KOPT-K1 (cell line): Measurements from ENCODE around the gene MPL.
A peak's percentile ranks its signal among the peaks of the same experiment; 100 is the strongest.

Source experiments
- H3K27ac ChIP-seq: fragments of 200-600 bp; sonication (generic); 2 replicates; pipeline ENCODE4 v1.5.1; 2016; ENCODE audit warnings: antibody characterized with exemption, mild to moderate bottlenecking, low read depth, low read length; ENCODE audit not compliant: poor library complexity, severe bottlenecking
- H3K36me3 ChIP-seq: fragments of 200-600 bp; sonication (generic); 2 replicates; pipeline ENCODE4 v1.5.1; 2017; ENCODE audit warnings: antibody characterized with exemption, mild to moderate bottlenecking, low read length, moderate library complexity; ENCODE audit not compliant: insufficient read depth
- H3K9me3 ChIP-seq: fragments of 200-600 bp; sonication (generic); 2 replicates; pipeline ENCODE4 v1.5.1; 2017; ENCODE audit warnings: antibody characterized with exemption, low read length, mild to moderate bottlenecking; ENCODE audit not compliant: insufficient read depth, poor library complexity, severe bottlenecking

MPL gene

GRCh38 chr1:43331688-43332087 is 5.9 kb upstream of the MPL start:
- Histone ChIP-seq H3K9me3 (peaks cover 7% of the 10 kb centered on the region), H3K27ac (no peak overlapping the region), H3K36me3 (no peaks in the 10 kb centered on the region)

GRCh38 chr1:43334453-43335205 is 3.0 kb upstream of the MPL start:
- Histone ChIP-seq H3K36me3 (no peaks in the 10 kb centered on the region), H3K27ac (no peak overlapping the region), H3K9me3 (no peaks in the 10 kb centered on the region)

- Histone ChIP-seq H3K9me3 (no peaks in the 10 kb centered on the region), H3K36me3 (no peaks in the 10 kb centered on the region), H3K27ac (no peak overlapping the region)
These were observed 383 bp downstream of the MPL start for GRCh38 chr1:43338001-43338400.

DNA sequence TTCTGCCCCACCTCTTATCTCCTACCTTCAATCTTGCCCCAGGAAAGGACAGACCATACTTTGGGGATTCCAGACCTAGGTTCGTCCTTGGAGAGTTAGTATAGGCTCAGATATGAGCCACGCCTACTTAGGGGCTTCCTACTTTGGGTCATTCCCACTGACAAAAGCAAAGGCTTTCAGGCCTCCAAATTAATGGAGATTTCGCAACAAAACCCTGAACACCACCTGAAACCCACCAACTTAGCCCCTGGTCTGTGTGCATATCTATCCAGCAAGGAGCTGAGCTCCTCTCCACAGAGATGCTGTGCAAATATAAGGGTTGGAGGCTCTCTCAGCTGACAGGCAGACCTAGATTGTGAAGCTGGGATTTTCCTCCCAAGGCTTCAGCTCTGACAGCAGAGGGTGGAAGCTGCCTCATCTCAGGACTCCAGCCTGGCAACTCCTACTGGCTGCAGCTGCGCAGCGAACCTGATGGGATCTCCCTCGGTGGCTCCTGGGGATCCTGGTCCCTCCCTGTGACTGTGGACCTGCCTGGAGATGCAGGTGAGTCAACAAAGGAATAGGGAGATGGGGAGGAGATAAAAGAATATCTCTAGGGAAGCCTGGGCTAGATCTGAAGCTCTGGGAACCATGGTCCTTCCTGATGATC is 2.1 kb downstream of the MPL start:
- H3K36me3 ChIP-seq = no peaks in the 10 kb centered on the region
- no peaks in the 10 kb centered on the region for H3K9me3 ChIP-seq
- no peak overlapping the region for H3K27ac ChIP-seq

DNA sequence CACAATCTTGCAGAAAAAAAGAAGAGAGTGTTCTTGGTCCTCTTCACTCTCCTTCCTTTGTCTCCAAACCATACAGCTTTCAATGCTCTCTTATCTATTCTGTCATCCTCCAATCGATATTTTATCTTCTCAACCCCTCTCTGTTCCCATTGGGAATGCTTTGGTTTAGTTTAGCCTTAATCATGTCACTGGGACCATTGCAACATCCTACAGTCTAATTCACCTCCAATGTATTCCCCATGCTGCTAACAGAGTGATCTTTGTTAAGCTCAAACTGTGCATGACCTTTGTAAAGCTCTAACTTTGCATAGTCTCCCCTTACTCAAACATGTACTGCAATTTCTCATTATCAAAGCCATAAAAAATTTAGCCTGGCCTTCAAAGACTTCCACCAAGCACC is 2.9 kb downstream of the MPL start:
- Histone ChIP-seq H3K27ac (no peak overlapping the region), H3K36me3 (no peaks in the 10 kb centered on the region)

GRCh38 chr1:43344267-43344850 is 6.7 kb downstream of the MPL start:
- Histone ChIP-seq H3K27ac (no peak overlapping the region), H3K9me3 (no peaks in the 10 kb centered on the region), H3K36me3 (no peaks in the 10 kb centered on the region)

More for the DNA sequence above, 2.9 kb downstream of the MPL start:
- H3K9me3 ChIP-seq = no peaks in the 10 kb centered on the region

- Histone ChIP-seq H3K27ac (no peak overlapping the region), H3K36me3 (no peaks in the 10 kb centered on the region), H3K9me3 (no peaks in the 10 kb centered on the region)
These were observed 7.5 kb downstream of the MPL start for GRCh38 chr1:43345120-43345519.

DNA sequence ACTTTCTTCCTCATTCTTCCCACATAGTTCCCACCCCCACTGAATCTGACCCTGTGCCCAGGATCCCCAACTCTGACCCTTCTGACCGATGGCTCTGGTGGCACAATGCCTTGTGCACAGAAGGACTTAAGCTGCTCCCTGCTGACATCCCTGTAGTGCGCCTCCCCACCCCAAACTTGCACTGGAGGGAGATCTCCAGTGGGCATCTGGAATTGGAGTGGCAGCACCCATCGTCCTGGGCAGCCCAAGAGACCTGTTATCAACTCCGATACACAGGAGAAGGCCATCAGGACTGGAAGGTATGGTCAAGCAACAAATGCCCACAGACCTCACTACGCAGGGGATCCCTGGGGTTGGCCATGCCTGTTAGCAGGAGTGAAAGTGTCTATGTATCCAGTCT is 9.0 kb downstream of the MPL start:
- Histone ChIP-seq H3K27ac (no peak overlapping the region), H3K9me3 (no peaks in the 10 kb centered on the region), H3K36me3 (no peaks in the 10 kb centered on the region)

GRCh38 chr1:43348343-43348808 is 10.8 kb downstream of the MPL start:
- Histone ChIP-seq H3K27ac (no peak overlapping the region), H3K36me3 (no peaks in the 10 kb centered on the region), H3K9me3 (no peaks in the 10 kb centered on the region)

DNA sequence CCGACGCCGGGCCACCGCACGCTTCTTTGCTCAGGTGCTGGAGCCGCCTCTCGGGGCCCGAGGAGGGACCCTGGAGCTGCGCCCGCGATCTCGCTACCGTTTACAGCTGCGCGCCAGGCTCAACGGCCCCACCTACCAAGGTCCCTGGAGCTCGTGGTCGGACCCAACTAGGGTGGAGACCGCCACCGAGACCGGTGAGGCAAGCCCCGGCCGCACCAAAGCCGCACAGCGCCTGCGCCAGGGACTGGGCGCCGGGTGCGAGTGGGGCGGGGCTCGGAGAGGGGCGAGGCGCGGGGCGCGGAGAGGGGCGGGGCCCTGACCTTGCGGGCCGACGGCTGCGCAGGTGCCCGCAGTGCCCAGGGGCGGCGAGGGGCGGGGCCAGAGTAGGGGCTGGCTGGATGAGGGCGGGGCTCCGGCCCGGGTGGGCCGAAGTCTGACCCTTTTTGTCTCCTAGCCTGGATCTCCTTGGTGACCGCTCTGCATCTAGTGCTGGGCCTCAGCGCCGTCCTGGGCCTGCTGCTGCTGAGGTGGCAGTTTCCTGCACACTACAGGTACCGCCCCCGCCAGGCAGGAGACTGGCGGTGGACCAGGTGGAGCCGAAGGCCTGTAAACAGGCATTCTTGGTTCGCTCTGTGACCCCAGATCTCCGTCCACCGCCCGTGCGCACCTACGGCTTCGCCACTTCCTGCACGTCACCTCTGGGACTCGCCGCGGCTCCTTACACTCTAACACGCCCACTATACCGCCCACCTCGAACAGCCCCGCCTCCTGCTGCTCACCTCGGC is 11.4 kb downstream of the MPL start:
- Histone ChIP-seq H3K27ac (peak overlapping the region; percentile 57), H3K9me3 (no peaks in the 10 kb centered on the region), H3K36me3 (no peaks in the 10 kb centered on the region)

- Histone ChIP-seq H3K9me3 (no peaks in the 10 kb centered on the region), H3K36me3 (no peaks in the 10 kb centered on the region), H3K27ac (peak overlapping the region; percentile 57)
These were observed 12.1 kb downstream of the MPL start for GRCh38 chr1:43349594-43350306.

- Histone ChIP-seq H3K27ac (no peak overlapping the region), H3K9me3 (no peaks in the 10 kb centered on the region), H3K36me3 (no peaks in the 10 kb centered on the region)
These were observed 13.4 kb downstream of the MPL start for GRCh38 chr1:43350976-43351375.

- no peaks in the 10 kb centered on the region for H3K36me3 ChIP-seq
- no peaks in the 10 kb centered on the region for H3K9me3 ChIP-seq
- H3K27ac ChIP-seq = no peak overlapping the region
These were observed 14.1 kb downstream of the MPL start for GRCh38 chr1:43351421-43352350.

- H3K36me3 ChIP-seq = no peaks in the 10 kb centered on the region
- no peaks in the 10 kb centered on the region for H3K9me3 ChIP-seq
- H3K27ac ChIP-seq = no peak overlapping the region
These were observed 14.7 kb downstream of the MPL start for GRCh38 chr1:43352351-43352705.
